HEK293 (cell line): Measurements from ENCODE around the gene UMAD1.

Experiments used
- ZBTB11 ChIP-seq: fragments of 450-650 bp; formaldehyde crosslinking; conservative IDR thresholded peaks from 2 replicates; pipeline ENCODE4 v1.5.1; 2016; ENCODE audit warnings: low read depth, missing biosample characterization, missing genetic modification characterization
- ZFP37 ChIP-seq: fragments of 450-650 bp; formaldehyde crosslinking; IDR thresholded peaks from 2 replicates; pipeline ENCODE4 v1.5.1; 2016; ENCODE audit warnings: missing biosample characterization, missing genetic modification characterization
- ZNF266 ChIP-seq: fragments of 450-650 bp; formaldehyde crosslinking; IDR thresholded peaks from 2 replicates; pipeline ENCODE4 v1.5.1; 2016; ENCODE audit warnings: missing biosample characterization, missing genetic modification characterization, low read depth
- ZNF311 ChIP-seq: fragments of 450-650 bp; formaldehyde crosslinking; IDR thresholded peaks from 2 replicates; pipeline ENCODE4 v1.5.1; 2017; ENCODE audit warnings: missing biosample characterization, missing genetic modification characterization, borderline replicate concordance
- ZNF423 ChIP-seq: fragments of 450-650 bp; formaldehyde crosslinking; IDR thresholded peaks from 2 replicates; pipeline ENCODE4 v1.5.1; 2016; ENCODE audit warnings: missing biosample characterization, missing genetic modification characterization
- TF ChIP-seq, protein P1 (sequence below): fragments of 450-650 bp; formaldehyde crosslinking; IDR thresholded peaks from 2 replicates; pipeline ENCODE4 v1.5.1; 2016; ENCODE audit warnings: missing biosample characterization, missing genetic modification characterization
- TF ChIP-seq, protein P2 (sequence below): sonication (generic); formaldehyde crosslinking; IDR thresholded peaks from 2 replicates; pipeline ENCODE4 v1.8.1; 2022; ENCODE audit warnings: mild to moderate bottlenecking, moderate library complexity, missing genetic modification reagents
- TF ChIP-seq, protein P3 (sequence below): fragments of 450-650 bp; formaldehyde crosslinking; IDR thresholded peaks from 2 replicates; pipeline ENCODE4 v1.5.1; 2016; ENCODE audit warnings: missing biosample characterization, missing genetic modification characterization

- no peak for TF ChIP-seq ZNF266 (tag by site-specific recombination)
- no peak for TF ChIP-seq ZNF311 (tag by site-specific recombination)
- TF ChIP-seq, protein P1, sequence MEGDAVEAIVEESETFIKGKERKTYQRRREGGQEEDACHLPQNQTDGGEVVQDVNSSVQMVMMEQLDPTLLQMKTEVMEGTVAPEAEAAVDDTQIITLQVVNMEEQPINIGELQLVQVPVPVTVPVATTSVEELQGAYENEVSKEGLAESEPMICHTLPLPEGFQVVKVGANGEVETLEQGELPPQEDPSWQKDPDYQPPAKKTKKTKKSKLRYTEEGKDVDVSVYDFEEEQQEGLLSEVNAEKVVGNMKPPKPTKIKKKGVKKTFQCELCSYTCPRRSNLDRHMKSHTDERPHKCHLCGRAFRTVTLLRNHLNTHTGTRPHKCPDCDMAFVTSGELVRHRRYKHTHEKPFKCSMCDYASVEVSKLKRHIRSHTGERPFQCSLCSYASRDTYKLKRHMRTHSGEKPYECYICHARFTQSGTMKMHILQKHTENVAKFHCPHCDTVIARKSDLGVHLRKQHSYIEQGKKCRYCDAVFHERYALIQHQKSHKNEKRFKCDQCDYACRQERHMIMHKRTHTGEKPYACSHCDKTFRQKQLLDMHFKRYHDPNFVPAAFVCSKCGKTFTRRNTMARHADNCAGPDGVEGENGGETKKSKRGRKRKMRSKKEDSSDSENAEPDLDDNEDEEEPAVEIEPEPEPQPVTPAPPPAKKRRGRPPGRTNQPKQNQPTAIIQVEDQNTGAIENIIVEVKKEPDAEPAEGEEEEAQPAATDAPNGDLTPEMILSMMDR (tag by site-specific recombination), result no peak
- TF ChIP-seq, protein P2, sequence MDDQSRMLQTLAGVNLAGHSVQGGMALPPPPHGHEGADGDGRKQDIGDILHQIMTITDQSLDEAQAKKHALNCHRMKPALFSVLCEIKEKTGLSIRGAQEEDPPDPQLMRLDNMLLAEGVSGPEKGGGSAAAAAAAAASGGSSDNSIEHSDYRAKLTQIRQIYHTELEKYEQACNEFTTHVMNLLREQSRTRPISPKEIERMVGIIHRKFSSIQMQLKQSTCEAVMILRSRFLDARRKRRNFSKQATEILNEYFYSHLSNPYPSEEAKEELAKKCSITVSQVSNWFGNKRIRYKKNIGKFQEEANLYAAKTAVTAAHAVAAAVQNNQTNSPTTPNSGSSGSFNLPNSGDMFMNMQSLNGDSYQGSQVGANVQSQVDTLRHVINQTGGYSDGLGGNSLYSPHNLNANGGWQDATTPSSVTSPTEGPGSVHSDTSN (CRISPR knock-in tag), result no peak
- TF ChIP-seq, protein P3, sequence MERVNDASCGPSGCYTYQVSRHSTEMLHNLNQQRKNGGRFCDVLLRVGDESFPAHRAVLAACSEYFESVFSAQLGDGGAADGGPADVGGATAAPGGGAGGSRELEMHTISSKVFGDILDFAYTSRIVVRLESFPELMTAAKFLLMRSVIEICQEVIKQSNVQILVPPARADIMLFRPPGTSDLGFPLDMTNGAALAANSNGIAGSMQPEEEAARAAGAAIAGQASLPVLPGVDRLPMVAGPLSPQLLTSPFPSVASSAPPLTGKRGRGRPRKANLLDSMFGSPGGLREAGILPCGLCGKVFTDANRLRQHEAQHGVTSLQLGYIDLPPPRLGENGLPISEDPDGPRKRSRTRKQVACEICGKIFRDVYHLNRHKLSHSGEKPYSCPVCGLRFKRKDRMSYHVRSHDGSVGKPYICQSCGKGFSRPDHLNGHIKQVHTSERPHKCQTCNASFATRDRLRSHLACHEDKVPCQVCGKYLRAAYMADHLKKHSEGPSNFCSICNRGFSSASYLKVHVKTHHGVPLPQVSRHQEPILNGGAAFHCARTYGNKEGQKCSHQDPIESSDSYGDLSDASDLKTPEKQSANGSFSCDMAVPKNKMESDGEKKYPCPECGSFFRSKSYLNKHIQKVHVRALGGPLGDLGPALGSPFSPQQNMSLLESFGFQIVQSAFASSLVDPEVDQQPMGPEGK (tag by site-specific recombination), result no peak
- no peak for TF ChIP-seq ZBTB11
- TF ChIP-seq ZNF423 (tag by site-specific recombination), result no peak
- no peak for TF ChIP-seq ZFP37 (tag by site-specific recombination)
Measured at GRCh38 chr7:7817748-7818147, 177.2 kb downstream of the UMAD1 start.
